Ecto neural progenitor cell (in vitro differentiated cells): Measurements from ENCODE around the gene PAPLN.
"Not testable (repeated sequence)": the region's sequence is repeated elsewhere in the genome, so short reads cannot be mapped to it uniquely, and the experiment has no call there.

Experiments used
- DNase-seq: peaks from one replicate; pipeline ENCODE4 v3.0.0-alpha.2; 2018; ENCODE audit warnings: low spot score

Gene PAPLN, protein sequence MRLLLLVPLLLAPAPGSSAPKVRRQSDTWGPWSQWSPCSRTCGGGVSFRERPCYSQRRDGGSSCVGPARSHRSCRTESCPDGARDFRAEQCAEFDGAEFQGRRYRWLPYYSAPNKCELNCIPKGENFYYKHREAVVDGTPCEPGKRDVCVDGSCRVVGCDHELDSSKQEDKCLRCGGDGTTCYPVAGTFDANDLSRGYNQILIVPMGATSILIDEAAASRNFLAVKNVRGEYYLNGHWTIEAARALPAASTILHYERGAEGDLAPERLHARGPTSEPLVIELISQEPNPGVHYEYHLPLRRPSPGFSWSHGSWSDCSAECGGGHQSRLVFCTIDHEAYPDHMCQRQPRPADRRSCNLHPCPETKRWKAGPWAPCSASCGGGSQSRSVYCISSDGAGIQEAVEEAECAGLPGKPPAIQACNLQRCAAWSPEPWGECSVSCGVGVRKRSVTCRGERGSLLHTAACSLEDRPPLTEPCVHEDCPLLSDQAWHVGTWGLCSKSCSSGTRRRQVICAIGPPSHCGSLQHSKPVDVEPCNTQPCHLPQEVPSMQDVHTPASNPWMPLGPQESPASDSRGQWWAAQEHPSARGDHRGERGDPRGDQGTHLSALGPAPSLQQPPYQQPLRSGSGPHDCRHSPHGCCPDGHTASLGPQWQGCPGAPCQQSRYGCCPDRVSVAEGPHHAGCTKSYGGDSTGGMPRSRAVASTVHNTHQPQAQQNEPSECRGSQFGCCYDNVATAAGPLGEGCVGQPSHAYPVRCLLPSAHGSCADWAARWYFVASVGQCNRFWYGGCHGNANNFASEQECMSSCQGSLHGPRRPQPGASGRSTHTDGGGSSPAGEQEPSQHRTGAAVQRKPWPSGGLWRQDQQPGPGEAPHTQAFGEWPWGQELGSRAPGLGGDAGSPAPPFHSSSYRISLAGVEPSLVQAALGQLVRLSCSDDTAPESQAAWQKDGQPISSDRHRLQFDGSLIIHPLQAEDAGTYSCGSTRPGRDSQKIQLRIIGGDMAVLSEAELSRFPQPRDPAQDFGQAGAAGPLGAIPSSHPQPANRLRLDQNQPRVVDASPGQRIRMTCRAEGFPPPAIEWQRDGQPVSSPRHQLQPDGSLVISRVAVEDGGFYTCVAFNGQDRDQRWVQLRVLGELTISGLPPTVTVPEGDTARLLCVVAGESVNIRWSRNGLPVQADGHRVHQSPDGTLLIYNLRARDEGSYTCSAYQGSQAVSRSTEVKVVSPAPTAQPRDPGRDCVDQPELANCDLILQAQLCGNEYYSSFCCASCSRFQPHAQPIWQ

DNA sequence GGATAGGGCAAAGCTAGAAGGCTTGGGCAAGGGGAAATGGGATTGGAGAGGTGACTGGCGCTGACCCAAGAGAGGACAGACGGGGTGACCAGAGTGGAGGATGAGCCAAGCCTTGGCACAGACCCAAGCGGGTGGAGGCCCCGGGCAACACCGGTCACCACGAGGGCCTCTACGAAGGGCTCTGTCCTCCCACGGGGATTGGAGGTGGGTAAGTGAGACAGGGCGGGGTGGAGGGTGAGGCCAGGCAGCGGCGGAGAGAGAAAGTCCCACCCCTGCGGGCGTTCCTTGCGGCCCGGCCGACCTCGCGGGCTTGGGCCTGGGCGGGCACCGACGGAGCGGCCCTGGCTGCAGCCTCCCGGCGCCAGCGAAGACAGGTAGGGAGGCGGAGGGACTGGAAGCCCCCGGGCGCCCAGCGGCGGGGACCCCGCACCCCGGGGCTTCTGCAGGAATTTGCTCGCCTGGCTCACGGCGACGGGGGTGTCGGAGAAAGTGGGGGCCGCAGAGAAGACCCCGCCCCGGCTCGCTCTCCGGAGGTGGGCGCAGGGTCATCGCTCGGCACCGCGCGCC lies at the start of gene PAPLN:
Gene PAPLN, plus strand, starts transcription at position 288 of the 567 bp plus-strand sequence. CDS start 2,273 bp downstream, outside the sequence.
- DNase-seq: no peak

DNA sequence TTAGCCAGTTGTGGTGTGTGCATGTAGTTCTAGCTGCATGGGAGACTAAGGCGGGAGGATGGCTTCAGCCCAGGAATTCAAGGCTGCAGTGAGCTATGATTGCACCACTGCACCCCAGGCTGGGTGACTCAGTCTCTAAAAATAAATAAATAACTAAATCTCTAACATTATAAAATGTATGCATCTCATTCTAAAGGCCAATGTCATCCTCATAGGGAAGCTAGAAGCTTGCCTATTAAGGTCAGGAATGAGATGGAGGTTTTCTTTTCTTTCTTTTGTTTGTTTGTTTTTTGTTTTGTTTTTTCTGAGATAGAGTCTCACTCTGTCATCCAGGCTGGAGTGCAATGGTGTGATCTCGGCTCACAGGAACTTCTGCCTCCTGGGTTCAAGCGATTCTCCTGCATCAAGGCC lies 48.8 kb upstream of the PAPLN start:
- no peak for DNase-seq

DNA sequence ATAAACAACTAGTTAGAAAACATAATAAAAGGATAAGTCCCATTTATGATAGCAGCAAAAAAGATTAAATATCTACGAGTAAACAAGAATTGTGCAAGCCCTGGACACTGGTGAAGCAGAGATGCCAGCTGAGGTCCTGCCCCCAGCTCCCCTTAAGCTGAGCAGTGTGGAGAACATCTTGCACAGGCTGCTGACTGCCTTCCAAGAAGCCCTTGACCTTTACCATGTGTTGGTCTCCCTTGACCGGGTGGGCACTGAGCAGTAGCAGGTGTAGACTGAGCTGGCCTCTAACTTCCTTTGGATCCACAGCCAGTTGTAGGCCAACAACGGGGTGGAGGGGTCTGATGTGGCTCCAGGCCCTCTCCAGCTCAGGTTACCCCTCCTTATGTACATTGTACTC lies 47.7 kb upstream of the PAPLN start:
- DNase-seq: no peak

DNA sequence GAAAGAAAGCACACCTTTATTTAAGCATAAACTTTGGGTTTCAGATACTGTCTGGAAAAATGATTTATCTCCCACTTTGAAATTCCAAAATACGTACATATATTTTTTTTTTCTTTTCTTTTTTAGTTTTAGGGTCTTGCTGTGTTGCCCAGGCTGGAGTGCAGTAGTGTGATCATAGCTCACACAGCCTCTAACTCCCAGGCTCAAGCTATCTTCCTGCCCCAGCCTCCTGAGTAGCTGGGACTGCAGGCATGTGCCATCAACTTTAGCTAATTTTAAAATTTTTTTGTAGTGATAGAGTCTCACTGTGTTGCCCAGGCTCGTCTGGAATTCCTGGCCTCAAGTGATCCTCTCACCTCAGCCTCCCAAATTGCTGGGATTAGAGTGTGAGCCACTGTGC lies 45.9 kb upstream of the PAPLN start:
- DNase-seq: no peak

DNA sequence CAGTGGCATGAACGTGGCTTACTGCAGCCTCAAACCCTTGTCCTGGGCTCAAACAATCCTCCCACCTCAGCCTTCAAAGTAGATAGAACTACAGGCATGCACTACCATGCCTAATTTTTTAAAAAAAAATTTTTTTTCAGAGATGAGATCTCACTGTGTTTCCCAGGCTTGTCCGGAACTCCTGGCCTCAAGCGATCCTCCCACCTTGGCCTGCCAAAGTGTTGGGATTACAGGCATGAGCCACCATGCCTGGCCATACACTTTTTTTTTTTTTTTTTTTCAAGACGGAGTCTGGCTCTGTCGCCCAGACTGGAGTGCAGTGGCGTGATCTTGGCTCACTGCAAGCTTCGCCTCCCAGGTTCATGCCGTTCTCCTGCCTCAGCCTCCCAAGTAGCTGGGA lies 43.0 kb upstream of the PAPLN start:
- DNase-seq: not testable (repeated sequence)

DNA sequence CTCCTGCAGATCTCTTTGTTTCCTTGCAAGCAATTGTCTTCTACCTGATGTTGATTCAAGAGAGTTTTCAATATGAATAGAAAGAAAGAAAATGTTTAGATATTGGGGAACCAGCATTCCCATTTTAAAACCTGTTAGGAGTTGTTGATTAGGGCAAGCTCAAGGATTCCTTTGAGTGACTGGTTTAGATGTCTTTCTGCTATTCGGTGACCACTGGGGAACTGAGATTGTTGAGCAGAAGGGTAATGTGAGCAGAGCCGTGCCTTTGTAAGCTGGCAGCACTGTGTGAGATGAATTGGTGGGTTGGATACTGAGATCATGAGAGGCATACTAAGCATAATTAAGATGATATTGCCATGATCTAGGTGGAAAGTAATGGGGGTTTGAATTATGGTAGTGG lies 39.1 kb upstream of the PAPLN start:
- DNase-seq: no peak

DNA sequence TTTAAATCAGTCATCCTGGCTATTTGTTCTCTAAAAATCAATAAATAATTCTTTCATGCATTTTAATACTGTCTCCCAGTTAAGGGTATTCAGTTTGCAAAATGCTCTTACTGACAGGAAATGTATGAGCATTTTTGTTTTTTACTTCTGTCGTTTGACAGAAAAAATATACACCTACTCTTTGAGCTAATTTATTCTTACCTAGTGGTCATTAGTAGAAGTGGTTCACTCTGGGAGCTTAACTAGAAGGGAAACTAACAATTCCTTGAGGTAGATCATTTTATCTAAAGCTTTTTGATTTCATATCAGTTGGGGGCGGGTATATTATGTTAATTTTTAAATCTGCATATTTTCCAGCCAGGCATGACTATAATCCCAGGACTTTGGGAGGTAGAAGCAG lies 33.8 kb upstream of the PAPLN start:
- no peak for DNase-seq

DNA sequence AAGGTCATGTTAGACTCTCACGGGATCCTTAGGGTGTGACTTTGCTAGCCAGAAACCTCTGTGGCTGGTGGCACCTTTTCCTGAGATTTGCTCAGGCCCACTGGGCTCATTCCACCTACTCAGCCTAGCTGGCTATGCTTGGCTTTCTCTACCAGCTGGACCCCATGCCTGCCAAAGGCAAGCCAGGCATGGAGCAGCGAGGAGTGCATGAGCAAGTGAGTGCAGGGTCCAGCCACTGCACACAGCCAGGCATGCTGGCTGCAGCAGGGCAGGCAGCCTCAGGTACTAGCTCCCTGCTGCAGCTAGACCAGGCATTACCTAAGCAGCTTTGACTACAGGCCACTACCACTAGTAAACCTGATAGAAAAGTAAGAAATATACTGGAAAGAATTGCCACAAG lies 29.7 kb upstream of the PAPLN start:
- DNase-seq: no peak

DNA sequence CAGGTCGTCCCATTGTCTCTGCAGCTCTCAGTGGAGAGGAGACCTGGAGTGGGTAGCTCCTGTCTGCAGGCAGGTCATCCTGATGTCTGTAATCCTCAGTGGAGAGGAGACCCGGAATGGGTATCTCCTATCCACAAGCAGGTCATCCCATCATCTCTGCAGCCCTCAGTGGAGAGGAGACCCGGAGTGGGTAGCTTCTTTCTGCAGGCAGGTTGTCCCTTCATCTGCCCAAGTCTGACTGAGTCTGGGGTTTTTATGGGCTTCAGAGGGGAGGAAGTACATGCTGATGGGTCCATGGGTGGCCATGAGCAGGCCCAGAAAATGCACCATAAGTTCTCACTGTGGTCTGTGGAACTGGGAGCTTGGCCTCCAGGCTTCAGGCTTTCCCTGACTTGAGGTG lies 28.9 kb upstream of the PAPLN start:
- no peak for DNase-seq

DNA sequence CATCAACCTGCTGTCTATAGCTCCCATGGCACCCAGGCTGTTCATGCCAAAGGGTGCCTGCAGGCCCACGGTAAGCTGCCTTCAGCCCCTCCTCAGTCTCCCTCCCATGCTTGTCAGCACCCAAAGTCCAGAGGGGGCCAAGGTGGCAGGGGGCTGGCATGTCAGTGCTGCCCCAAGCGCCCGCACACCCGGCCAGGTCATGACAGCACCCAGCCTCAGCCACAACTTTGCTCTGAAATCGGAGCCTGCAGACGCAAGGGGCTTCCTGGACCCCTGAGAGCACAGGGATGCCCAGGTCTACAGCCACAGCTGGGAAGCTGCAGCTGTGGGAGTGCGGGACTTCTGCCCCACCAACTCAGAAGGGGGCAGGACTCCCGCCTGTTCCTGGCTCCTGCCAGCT lies 28.5 kb upstream of the PAPLN start:
- no peak for DNase-seq

DNA sequence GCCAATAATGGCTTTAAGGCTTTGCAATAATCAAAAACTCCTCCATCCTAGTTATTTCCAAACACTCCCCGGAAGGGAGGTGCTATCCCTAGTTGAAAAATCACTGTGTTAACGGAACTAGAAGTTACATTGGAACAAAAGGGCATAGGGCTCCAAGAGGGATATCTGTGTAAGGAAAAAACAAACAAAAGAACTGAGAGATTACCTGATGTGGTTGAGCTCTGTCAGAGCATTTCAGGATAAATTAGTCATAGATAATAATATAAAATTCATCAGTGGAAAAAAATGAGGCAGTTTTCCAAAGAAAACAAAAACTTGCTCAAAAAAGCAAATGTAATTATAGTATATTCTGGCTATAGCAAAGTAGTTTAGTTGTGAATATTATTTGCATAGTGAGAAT lies 27.4 kb upstream of the PAPLN start:
- DNase-seq: no peak

DNA sequence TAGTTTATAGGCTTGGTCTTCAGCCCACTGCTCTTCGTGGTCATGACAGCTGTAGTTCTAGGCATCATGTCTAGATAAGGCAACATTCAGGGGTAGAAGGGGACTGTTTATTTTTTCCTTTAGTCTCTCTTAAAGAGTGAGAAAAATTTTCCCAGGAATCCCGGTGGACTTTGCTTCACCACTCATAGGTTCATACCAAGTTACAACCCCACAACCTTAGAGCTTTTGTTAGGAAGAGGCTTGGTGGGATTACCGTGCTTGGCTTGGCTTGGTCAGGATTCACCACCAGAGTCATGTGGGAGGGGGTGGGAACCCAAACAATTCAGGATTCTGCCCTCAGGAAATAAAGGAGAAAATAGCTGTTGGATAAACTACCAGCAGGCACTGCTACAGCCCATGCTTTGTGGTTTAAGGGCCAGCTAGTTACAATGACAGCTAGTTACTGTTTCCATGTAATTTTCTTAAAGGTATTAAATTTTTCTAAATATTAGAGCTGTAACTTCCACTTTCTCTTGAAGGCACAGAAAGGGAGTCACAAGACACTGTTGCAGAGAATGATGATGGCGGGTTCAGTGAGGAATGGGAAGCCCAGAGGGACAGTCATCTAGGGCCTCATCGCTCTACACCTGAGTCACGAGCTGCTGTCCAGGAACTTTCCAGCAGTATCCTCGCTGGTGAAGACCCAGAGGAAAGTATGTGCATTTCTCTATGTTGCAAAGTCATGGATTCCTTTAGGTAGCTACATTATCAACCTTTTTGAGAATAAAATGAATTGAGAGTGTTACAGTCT lies 25.9 kb upstream of the PAPLN start:
- no peak for DNase-seq

DNA sequence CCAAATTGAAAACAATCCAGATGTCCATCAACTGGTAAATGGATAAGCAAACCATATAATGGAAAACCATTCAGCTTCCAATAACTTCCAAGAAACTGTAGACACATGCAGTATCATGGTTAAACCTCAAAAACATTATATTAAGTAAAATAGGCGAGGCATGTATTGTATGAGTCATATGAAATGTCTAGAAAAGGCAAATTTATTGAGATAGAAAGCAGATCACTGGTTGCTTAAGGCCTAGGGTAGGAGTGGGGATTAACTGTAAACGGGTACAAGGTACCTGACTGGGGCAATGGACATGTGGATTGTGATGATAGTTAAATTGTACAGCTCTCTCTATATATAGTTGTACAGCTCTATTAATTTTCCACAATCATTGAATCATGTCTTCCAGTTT lies 21.3 kb upstream of the PAPLN start:
- no peak for DNase-seq

DNA sequence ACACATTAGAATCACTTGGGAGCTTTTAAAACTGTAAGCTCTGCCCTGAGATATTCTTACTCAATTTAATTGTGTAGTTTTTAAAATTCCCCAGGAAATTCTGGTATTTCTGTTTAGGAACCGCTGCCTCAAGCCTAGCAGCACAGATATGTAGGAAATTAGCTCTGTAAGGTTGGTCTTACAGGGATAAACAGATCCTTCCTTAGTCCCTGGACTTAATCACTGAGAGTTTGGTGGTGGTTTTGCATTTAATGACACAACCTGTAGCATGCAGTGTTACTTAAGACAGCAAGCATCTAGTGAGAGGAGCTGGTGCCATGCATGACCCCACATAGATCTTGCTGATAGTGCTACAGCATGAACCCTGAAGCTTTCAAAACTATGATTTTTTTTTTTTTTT lies 19.9 kb upstream of the PAPLN start:
- no peak for DNase-seq

DNA sequence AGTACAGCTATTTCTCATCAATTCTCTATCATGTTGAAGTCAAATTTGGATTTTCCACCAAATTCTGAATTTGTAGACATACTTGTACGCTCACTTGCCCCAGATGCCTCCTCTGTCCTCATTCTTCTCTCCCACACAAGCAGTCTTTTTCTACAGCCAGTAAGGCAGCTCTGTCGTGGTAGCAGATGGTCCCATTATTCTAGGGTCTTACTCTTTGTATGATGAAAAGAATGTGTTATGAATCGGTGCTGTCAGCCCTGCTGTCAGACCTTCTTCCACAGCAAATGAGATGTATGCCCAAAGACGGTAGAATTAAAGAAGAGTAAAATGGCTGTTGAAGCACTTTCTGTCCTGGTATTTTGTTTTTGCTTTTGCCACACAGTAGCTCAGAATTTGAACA lies 17.2 kb upstream of the PAPLN start:
- DNase-seq: no peak

DNA sequence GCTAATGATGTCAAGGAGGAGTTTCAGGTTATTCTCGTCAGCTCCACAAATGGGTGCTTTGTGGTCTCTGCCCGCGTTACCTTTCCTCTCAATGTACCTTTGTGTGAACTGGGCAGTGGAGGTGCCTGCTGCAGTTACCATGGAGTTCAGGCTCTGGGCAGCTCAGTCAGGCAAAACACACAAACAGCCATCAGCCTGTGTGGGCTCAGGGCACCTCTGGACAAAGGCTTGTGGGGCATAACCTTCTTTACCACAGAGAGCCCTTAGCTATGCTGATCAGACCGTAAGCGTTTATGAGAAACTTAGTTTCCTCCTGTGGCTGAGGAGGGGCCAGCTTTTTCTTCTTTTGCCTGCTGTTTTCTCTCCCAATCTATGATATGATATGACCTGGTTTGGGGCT lies 16.7 kb upstream of the PAPLN start:
- no peak for DNase-seq

DNA sequence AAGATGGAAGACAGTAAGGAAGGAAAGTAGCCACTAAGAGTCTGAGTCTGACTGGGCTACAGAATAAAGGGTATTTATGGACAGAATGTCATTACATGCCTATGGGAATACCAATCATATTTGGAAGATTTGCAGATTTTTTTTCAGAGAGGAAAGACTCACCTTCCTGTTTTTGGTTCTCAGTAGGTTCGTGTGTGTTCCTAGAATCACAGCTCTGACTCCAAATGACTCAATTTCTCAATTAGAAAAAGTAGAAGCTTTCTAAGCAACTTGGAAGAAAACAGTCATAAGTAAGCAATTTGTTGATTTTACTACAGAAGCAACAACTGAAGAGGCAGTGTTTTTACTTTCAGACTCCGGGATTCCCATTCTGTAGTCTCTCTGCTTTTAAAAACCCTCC lies 15.4 kb upstream of the PAPLN start:
- no peak for DNase-seq

DNA sequence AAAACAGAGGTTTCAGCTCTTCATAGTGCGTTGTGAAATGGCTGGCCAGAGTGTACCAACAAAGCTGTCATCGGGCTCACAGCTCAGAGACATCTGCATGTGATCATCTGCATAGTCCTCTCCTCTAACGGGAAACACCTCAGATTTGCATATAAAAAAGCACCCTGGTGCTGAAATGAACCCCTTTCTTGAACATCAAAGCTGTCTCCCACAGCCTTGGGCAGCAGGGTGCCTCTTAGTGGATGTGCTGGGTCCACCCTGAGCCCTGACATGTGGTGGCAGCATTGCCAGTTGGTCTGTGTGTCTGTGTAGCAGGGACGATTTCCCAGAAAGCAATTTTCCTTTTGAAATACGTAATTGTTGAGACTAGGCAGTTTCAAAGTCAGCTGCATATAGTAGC lies 14.3 kb upstream of the PAPLN start:
- DNase-seq: no peak

DNA sequence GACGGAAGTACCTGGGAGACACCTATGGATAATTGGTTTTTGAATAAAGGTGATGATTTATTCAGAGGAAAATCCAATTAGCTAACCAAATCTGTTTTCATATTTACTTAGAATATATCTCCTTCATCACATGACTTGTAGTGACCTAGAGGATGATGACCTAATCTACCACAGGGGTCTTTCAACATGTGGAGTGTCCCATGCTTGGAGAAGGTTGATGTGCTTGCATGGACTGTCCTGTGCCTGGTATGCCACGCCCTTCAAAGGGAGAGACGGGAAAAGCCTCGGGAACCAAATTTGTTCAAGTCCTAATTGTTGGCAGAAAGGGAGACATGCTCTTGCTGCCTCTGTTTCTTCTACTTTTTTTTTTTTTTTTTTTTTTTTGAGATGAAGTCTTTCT lies 11.8 kb upstream of the PAPLN start:
- no peak for DNase-seq

DNA sequence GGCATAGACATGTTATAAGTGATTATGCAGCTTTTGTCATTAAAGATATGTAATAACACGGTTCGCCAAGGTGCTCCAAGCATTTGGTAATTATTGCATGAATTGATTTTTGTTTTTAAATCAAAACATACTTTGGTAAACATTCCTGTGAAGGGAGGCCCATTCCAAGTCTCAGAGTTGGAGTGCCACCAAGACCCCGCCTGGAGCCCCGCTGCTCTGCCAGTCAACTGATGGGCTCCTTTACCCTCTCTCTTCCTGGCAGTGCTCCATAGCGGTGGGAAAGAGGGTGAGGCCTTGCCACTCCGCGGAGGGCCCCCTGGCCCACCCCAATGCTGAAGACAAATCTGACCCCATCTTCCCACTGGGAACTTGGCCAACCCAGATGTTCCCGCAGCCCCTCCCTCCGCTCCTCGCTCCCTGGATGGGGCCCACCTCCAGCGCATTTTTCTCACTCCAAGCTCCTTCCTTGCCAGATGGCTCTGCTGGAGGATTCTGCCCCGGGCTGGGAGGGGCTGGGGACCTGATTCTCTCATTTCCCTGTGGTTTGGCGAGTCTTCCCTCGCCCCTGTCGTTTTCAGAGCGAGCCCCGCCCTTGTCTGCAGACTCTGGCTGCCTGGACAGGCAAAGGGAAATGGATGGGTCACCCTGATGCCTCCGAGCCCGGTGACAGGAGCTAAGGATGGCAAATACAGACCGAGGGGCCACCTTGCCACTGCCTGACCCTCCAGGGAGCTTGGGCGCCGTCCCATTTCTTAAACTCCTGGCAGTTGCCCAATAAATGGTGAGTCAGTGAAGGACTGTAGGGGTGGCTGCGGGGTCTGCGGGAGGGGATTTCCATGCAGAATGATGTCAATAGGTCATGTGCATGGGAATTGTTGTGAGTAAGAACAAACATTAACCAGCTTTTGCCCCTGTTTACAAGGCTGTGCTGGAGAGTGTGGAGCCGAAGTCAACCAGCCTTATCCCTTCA lies 9.2 kb upstream of the PAPLN start:
- peak; percentile 58 for DNase-seq
